HG03571 (cell line): ENCODE measurements around the gene L1TD1.
"Not testable (repeated sequence)": the region's sequence is repeated elsewhere in the genome, so short reads cannot be mapped to it uniquely, and the experiment has no call there.

Source experiments
- ATAC-seq: cut with Tn5 transposase; IDR thresholded peaks from one replicate; pipeline ENCODE4 v1.9.1; 2021; ENCODE audit not compliant: unreplicated experiment

L1TD1 gene

DNA sequence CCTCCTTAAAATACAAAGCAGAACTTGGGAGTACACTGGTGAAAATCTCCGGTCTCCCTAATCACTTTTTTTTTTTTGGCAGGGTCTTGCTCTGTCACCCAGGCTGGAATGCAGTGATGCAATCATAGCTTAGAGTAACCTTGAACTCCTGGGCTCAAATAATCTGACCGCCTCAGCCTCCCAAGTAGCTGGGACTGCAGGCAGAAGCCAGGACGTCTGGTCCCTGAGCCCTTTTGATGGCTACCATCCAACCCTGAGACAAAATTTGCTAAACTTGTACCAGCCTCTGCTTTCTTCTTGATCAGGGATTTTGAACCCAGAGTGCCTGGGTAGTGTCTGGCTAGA lies 4.1 kb downstream of the L1TD1 start:
- ATAC-seq, result no peak

- no peak for ATAC-seq
These were observed 12.5 kb downstream of the L1TD1 start for GRCh38 chr1:62207187-62207586.

DNA sequence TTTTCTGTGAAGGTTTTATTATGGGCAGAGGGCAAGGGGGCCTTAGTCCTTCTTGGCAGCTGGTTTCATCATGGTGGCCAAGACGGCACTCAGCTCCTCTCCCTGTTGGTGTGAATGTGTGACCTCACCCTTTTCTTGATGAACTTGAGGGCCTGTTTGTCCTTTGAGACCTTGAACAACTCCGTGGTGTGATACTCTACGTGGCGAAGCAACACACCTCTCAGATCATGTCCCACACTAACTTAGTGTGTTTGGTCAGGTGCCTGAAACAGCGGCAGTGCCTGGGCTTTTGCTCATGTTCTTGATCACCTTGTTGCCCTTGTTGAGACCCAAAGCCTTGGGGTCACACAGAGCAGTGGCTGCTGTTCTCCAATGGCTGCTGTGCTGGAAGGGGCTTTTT lies 13.4 kb downstream of the L1TD1 start:
- no peak for ATAC-seq

DNA sequence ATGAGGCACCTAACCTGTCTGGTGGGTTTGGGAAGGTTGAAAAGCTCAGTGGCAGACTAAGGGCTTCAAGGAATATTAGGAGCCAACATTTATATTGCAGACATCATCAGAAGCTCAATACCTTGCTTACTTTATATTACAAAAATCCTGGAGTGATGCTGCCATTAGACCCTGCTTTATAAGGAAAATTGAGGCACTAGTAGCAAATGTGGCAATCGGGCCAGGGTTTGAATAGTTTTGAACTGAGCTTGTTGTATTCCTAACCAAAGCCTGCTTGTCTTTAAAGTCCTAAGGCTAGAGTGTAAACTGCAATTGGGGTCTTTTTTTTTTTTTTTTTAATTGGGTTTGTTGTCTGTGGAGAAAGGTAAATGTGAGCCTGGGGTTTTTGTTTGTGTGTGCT lies 14.3 kb downstream of the L1TD1 start:
- no peak for ATAC-seq

DNA sequence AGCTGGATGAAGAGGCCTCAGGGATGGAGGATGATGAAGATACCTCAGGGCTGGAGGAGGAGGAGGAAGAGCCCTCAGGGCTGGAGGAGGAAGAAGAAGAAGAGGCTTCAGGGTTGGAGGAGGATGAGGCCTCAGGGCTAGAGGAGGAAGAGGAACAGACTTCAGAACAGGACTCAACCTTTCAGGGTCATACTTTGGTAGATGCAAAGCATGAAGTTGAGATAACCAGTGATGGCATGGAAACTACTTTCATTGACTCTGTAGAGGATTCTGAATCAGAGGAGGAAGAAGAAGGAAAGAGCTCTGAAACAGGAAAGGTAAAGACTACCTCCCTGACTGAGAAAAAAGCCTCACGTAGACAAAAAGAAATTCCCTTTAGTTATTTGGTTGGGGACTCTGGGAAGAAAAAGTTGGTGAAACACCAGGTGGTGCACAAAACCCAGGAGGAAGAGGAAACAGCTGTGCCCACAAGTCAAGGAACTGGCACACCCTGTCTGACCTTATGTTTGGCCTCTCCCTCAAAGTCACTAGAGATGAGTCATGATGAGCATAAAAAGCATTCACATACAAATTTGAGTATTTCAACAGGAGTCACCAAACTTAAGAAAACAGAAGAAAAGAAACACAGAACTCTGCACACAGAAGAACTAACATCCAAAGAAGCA lies 15.4 kb downstream of the L1TD1 start:
- ATAC-seq, result no peak

GRCh38 chr1:62210960-62211359 lies 16.3 kb downstream of the L1TD1 start:
- ATAC-seq, result no peak

DNA sequence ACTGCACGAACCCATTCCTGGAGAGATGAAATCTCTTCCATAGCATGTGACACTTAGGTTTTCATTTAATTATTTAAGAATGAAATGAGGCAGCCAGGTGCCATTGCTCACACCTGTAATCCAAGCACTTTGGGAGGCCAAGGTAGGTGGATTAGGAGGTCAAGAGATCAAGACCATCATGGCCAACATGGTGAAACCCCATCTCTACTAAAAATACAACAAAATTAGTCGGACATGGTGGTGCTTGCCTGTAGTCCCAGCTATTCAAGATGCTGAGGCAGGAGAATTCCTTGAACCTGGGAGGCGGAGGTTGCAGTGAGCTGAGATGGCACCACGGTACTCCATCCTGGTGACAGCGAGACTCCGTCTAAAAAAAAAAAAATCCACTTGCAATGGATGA lies 17.8 kb downstream of the L1TD1 start:
- ATAC-seq, result no peak

DNA sequence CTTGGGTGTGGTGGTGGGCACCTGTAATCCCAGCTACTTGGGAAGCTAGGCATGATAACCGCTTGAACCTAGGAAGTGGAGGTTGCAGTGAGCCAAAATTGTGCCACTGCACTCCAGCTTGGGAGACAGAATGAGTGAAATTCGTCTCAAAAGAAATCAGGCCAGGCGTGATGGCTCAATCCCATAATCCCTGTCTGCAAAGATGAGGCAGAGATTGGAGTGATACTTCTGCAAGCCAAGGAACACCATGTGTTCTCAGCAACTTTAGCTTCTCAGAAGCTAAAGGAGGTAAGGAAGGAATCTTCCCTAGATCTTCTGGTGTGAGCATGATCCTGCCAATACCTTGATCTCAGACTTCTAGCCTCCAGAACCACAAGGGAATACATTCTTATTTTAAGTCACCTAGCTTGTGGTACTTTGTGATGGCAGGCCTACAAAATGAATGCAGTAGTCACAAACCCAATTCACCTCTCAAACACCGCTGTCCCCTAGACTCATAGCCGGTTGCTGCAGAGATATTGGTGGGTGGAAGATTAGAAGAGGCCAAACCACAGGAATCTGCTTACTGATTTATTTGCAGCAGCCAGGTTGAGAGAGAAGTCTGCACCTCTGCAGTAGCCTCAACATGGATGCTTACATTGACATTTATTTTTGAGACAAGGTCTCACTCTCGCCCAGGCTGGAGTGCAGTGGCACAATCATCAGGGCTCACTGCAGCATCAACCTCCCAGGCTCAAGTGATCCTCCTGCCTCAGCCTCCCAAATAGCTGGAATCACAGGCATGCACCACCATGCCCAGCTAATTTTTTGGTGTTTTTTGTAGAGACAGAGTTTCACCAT lies 18.6 kb downstream of the L1TD1 start:
- no peak for ATAC-seq

DNA sequence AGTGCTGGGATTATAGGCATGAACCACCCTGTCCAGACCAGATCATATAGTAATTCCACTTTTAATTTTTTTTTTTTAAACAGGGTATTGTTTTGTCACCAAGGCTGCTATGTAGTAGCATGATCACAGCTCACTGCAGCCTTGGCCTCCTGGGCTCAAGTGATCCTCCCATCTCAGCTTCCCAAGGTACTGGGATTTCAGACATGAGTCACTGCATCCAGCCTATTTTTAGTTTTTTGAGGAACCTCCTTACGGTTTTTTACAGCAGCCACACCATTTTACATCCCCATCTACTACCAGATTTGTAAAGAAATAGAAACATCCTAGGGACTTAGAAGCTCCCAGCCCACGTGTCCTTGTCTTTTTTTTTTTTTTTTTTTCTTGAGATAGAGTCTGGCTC lies 24.0 kb downstream of the L1TD1 start:
- no peak for ATAC-seq

GRCh38 chr1:62220456-62220855 lies 25.8 kb downstream of the L1TD1 start:
- not testable (repeated sequence) for ATAC-seq

DNA sequence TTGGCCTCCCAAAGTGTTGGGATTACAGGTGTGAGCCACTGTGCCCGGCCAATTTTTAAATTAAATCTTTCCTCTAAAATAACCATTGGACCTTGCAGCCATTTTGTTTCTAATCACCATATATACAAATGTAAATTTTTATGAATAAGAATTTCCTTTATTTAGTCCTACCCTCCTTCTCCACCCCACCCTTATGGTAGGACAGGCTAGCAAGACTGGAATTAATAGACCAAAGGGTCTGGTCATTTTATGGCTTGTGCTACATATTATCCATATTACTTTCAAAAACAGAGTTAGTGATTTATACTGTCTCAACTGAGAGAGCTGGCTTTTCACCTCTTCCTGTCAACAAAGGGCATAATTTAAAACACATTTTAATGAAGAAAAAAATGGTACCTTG lies 26.5 kb downstream of the L1TD1 start:
- ATAC-seq, result no peak

GRCh38 chr1:62222321-62222720 lies 27.7 kb downstream of the L1TD1 start:
- ATAC-seq, result no peak

GRCh38 chr1:62224182-62224581 lies 29.5 kb downstream of the L1TD1 start:
- no peak for ATAC-seq

- ATAC-seq, result no peak
These were observed 32.8 kb downstream of the L1TD1 start for GRCh38 chr1:62227496-62227895.

DNA sequence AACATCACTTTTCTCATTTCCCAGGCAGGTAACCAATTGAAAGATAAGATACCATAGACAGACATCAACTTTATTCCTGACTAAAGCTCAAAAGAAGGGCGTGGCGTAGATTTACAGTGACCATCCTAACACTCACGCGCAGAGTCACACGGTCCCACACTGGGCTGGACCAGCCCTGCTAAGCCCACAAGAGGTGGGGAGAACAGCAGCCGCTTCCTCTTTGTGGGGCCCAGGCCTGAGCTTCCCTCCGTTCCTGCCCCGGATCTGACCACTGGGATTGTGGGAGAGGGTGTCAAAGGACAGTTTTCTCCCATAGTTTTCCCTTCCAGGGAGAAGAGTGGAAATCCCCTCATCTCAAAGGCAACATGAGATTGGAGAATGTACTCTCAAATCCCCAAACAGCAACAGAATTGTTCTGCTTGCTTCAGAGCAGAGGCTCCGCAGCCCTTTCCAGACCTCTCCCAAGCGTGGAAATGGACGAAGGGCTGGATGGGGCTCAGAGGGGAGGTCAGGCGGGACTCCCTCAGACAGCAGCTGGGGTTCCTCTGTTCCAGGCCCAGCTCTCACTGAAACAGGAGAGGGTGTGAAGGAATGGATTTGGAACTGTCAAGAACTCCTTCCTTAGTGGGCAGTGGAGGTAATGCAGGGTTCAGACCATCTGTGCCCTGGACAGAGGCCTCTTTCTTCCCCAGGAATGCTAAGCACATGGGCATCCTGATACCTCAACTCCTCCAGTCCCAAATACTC lies 33.7 kb downstream of the L1TD1 start:
- no peak for ATAC-seq

GRCh38 chr1:62228883-62229187 lies 34.2 kb downstream of the L1TD1 start:
- ATAC-seq, result no peak

DNA sequence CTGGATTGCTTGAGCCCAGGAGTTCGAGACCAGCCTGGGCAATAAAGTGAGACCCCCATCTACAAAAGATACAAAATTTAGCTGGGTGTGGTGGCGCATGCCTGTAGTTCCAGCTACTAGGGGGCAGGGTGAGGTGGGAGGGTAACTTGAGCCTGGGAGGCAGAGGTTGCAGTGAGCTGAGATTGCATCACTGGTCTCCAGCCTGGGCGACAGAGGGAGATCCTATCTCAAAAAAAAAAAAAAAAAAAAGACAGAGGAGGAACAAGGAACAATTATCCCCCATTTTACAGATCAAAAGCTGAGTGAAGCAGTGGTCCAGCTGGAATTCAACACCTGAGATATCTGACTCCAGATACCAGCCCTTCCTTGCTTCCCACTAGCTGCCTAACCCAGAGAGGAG lies 34.8 kb downstream of the L1TD1 start:
- no peak for ATAC-seq

GRCh38 chr1:62229932-62230331 lies 35.3 kb downstream of the L1TD1 start:
- ATAC-seq, result no peak

DNA sequence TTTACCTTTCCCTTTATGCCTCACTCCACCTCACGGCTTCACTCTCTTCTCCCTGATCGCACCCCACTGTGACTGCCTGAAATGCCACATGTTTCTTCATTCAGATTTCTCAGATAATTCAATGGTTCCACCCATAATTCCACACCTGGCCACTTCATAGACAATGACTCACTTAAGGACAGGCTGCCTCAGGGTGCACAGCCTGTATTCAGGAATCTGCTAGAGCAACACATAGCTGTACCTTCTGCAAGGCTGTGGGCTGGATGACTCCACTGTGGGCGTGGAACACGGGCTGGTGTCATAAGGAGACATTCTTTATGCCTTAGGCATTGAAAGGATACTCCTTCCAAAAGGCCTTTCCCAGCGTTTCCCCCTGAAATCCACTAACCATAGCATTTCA lies 36.1 kb downstream of the L1TD1 start:
- no peak for ATAC-seq

DNA sequence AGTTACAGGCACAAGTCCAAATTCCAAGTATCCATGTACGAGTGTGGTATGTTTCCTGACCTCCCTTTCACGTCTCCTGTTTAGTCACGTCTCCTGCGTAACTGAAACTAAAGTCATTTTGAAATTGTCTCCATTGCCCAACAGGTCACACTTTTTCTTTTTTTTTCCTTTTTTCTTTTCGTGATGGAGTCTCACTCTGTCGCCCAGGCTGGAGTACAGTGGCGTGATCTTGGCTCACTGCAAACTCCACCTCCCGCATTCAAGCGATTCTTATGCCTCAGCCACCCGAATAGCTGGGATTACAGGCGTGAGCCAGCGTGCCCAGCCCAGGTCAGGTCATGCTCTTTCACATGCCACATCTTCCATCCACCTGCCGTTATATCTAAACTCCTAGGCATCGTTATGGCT lies 38.2 kb downstream of the L1TD1 start:
- ATAC-seq, result no peak

DNA sequence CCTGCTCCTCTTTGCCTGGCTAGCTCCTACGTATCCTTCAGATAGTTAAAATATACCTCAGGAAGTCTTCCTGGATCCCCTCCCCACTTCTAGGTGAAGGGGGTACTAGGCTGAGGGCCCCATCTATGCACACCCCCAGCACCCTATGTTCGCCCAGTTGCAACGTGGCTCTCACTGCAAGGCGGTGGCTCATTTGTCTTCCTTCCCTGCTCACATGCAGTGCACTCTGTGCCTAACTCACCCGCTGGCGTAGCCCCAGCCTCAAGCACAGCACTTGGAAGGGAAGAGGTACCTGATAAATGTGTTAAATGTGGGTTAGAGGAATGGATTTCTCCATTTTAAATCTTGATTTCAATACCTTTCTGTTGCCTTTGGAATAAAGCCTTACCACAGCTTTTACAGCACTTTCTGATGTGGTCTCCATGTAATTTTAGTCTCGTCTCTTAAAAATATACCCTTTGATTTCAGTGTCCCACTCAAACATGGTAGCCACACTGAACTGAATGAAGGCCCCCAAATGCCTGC lies 39.3 kb downstream of the L1TD1 start:
- ATAC-seq, result no peak

DNA sequence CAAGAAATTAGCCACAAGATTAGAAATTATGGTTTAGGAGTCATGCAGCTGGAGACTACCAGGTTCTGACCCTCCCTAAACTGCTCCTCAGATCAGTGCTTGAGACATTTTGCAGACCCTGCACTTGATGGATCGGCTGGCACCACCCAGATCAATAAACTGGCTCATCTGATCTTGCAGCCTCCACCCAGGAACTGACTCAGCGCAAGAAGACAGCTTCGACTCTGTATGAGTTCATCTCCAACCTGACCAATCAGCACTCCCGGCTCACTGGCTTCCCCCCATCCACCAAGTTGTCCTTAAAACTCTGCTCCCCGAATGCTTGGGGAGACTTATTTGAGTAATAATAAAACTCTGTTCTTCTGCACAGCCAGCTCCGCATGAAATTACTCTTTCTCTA lies 40.0 kb downstream of the L1TD1 start:
- ATAC-seq, result no peak
